HG03432 (cell line): ENCODE measurements around the gene NLGN4X.
"Not testable (repeated sequence)": the region's sequence is repeated elsewhere in the genome, so short reads cannot be mapped to it uniquely, and the experiment has no call there.

Experiments
- ATAC-seq: cut with Tn5 transposase; IDR thresholded peaks from one replicate; pipeline ENCODE4 v1.9.1; 2021; ENCODE audit warnings: mild to moderate bottlenecking, moderate library complexity; ENCODE audit not compliant: unreplicated experiment

Gene NLGN4X

DNA sequence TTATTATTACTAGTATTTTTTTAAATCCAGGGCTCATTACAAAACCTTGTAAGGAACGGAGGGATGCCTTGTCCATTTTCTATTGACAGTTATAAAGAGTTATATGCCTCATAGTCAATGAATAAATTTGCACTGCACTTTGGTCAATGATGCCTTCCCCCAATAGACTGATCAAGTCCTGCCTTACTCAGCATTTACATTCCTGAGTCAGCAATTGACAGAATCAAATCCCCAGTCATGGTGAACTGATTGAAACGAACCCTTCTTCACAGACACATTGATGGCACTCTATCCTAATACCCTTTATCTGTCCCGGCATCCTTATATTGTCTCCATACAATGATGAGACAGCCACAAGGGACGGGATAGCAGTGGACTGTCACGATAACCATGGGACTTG lies 213.2 kb downstream of the NLGN4X start:
- ATAC-seq = no peak

DNA sequence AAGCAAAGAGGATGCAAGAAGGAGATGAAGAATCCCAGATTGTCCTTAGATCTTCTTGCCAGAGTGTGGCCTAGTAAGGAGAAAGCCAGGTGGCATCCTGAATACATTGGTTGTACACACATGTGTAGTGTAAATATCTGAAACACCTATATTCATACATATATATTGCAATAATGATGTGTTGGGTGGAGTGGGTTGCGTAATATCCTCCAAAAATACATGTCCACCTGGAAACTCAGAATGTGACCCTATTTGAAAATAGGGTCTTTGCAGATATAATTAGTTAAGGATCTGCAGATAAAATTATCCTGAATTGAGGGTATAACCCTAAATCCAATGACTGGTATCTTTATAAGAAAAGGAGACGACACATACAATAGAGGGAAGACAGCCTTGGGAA lies 216.3 kb downstream of the NLGN4X start:
- no peak for ATAC-seq

DNA sequence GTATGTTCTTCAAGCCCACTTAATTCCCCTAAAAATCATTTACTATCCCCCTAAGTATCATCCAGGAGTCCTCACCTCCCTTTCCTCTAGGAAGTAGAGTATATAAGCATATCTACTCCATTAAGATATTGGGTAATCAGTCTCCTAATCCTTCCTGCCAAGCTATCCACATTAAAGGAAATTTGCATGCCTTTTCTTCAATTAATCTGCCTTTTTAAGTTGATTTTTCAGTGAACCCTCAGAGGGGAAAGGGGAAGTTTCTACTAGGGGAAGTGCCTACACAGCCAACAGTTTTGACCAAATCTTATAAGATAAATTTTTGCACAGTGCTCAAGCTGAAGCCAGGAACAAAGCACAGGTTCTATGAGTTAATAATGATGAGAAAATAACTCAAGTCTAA lies 222.8 kb downstream of the NLGN4X start:
- ATAC-seq = no peak

- no peak for ATAC-seq
These were observed 224.1 kb downstream of the NLGN4X start for GRCh38 chrX:6004529-6004928.

- no peak for ATAC-seq
These were observed 226.6 kb downstream of the NLGN4X start for GRCh38 chrX:6002056-6002455.

GRCh38 chrX:5998901-5999300 lies 229.8 kb downstream of the NLGN4X start:
- ATAC-seq = no peak

- no peak for ATAC-seq
These were observed 230.2 kb downstream of the NLGN4X start for GRCh38 chrX:5998456-5998855.

- no peak for ATAC-seq
These were observed 237.3 kb downstream of the NLGN4X start for GRCh38 chrX:5991393-5991792.

DNA sequence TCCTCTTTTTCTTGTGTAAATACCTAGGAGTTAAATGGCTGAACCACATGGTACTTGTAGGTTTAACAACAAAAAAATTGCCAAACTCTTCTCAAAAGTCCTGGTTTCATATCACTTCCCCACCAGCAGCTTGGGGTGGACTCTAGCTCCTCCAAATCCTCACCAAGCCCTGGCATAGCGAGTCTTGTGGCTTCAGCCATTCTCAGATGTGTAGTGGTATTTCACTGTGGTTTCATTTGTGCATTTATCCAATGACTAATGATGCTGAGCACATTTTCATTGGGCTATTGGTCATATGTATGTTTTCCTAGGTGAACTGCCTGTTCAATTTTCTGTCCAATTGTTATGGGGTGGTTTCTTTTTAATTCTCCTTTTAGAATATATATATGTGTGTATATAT lies 249.3 kb downstream of the NLGN4X start:
- no peak for ATAC-seq

DNA sequence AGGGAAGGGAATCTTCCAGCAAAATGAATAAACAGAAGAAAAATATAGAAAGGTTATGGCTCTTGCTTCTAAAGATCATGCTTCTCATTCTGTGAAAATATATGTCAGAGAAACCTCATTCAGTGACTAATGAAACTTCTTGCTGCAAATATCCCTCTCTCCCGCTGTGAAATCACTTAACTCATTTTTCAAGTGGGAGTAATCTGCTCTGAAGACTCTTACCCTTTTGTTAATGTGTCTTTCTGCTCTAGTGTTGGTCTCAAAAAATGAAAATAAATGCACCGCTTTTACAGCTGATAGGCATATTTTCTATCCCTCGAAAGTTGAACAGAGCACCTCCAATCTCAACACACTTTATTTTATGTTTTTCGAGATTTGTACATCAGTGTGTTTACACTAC lies 252.3 kb downstream of the NLGN4X start:
- no peak for ATAC-seq

DNA sequence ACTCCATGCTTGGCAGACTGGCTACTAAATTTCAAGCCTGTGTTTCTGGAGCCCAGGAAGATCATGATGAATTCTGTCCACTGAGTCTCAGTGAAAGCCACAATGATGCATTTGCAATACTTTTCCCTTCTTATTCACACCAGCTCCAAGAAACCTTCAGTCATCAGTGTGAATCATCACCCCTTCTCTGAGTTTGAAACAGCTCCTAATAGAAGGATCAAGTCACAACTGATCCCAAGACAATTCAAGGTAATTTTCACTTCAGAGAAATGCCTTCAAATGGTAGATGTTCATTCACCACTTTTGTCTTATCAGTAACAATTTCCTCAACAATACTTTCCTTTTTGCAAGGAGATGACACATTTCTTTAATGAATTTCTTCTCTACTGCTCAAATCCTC lies 257.4 kb downstream of the NLGN4X start:
- no peak for ATAC-seq

DNA sequence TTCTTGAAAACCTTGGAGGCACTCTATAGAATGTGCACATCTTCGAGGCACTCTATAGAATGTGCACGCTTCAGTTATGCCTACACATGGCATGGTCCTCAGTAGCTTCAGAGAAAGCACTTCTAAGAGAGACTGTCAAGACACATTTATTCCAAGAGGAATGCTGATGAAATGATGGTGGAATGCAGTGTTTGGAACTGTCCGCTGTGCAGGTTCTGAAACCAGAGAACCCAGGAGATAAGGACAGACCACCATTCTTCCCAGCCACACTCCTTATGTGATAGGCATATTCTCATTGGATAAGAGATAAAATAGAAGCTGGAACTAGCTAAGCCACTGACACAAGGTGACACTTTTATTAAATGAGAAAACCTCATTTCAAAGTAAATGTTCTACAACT lies 263.3 kb downstream of the NLGN4X start:
- no peak for ATAC-seq

- no peak for ATAC-seq
These were observed 269.4 kb downstream of the NLGN4X start for GRCh38 chrX:5959286-5959685.

DNA sequence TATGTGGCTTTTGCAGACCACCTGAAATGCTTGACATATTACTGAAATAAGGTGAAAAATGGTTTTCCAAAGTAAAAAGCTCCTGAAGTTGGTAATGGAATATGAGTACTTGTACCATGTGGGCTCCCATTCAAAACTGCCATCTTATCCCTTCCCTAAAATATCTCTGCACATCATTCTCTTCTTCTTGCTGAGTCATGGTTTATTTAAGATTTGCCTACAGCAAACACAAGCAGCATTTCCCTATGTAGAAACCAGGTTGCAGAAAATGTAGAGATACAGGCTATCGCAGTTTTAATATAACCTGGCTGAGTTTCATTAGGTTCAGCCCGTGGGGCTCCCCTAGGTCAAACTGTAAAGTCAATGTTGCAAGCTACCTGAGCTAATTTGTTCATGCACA lies 270.1 kb downstream of the NLGN4X start:
- no peak for ATAC-seq

GRCh38 chrX:5957506-5957905 lies 271.2 kb downstream of the NLGN4X start:
- ATAC-seq = no peak

DNA sequence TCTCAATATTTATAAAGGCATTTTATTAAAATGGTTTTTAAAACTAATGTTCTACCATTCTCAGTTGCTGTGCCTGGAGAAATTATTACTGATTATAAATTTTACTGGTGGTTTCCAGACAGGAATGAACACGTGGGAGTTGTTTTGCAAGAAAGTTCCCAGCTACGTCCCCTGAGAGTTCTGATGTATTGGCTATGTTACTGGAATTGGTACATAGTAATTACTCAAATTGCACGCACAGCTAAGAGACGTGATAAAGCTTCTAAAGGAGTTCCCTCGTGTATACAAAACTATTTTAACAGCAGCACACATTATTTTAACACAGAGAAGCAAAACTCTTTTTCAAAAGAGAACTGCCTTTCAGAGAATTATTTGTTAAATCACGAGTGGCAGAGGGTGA lies 292.2 kb downstream of the NLGN4X start:
- no peak for ATAC-seq

GRCh38 chrX:5928224-5928623 lies 300.4 kb downstream of the NLGN4X start:
- ATAC-seq = no peak

GRCh38 chrX:5916945-5917344 lies 311.7 kb downstream of the NLGN4X start:
- no peak for ATAC-seq

DNA sequence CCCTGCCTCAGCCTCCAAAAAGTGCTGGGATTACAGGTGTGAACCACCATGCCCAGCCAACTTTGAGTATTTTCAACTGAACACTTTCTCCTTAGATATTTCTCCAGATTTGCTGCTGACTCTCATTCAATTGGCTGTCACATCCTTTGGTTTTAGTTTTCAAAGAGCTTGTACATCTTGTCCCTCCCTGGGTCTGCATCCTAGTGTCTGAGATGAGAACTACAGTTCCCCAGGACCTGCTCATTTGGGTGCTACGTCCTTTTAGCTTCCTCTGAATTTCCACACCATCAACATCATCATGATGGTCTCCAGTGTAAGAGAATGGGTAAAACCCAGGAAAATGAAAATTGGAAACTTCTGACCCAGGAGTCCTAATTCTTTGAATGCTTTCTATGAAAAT lies 312.9 kb downstream of the NLGN4X start:
- ATAC-seq = no peak

DNA sequence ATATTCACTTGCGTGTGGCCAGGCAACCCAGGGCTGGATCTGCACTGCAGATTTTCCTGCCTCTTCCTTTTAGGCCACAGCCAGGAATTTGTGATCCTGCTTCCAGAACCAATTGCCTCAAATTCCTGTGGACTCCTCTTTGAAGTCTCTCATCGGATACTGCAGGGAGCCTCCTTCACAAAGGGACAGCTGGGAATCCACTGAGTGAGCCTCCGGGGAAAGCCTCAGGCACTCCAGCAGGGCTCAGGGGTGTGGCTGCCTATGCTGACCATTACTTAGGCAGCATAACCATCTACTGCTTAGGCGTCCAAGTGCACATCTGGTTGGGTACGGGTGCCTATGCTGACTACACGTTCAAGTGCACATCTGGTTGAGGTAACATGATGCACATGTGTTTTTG lies 321.5 kb downstream of the NLGN4X start:
- no peak for ATAC-seq

DNA sequence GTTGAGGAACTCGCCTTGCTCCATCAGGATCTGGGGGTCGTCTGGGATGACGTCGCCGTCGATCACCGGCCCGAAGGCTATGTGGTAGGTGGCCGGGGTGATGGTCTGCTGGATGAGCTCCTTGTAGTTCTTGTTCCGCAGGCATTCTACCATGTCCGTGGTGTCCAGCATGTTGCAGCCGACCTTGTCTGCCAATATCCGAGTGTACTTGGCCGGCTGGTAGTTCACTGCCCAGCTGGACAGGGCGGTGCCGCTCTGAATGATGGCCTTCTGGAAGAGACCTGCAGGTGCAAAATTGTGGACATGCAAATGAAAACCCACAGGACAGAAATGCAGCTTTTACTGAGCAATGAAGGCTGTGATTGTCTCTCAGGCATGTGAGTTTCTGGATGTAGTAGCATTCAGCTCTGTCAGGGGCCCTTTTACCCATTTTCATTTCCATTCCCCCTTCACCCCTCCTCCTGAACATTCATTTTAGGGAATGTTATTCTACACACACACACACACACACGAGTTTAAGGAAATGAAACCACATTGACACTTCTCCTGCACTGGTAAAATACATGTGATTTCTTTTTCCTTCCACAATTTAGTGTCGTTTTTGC lies 325.0 kb downstream of the NLGN4X start:
- not testable (repeated sequence) for ATAC-seq

DNA sequence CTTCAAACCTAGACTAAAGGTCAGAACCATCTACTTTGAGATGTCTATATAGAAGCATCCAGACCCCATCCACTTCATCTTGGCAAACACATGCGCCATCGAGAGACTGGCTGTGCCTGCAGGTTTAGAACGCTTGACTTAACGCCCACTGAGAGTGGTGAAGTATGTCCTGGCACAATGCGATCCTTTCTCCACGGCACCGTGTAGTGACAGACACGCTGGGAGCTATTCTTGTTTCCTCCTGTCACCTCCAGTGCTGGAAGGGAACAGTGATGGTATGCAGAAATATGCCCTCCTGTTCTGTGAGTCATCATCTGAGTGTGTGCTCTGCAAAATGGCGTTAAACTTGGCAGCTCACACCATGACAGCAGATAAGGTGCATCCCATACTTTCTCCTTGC lies 330.2 kb downstream of the NLGN4X start:
- no peak for ATAC-seq

- no peak for ATAC-seq
These were observed 337.3 kb downstream of the NLGN4X start for GRCh38 chrX:5891378-5891777.
